Spleen (tissue), 11 donors: ENCODE data around the gene NUP210L. TPM values are rescaled to one million over a fixed set of nuclear protein-coding genes. Genes with fewer than 3 reads are reported as not detected.

Experiments
- DNase-seq: peaks from one replicate; pipeline ENCODE4 v3.0.0-alpha.2; 2020
- H3K27ac ChIP-seq, 8 donors: fragments of 200-600 bp; sonication (generic) in 7 of 8; 1 replicate in 4 of 8; 2 replicates in 4 of 8; pipeline versions ENCODE4 v1.5.0 to v1.8.0; 2016 to 2021; ENCODE audit warnings: inconsistent platforms in 4 of 8, mild to moderate bottlenecking in 4 of 8, moderate library complexity in 1 of 8
- H3K27me3 ChIP-seq, 7 donors: fragments of 200-600 bp; sonication (generic) in 6 of 7; replicated peaks in 1 of 7; 1 replicate in 4 of 7; 2 replicates in 3 of 7; pipeline versions ENCODE4 v1.5.0 to v1.8.0; 2016 to 2021; ENCODE audit warnings: inconsistent platforms in 3 of 7, mild to moderate bottlenecking in 1 of 7
- H3K36me3 ChIP-seq, 6 donors: fragments of 200-600 bp; sonication (generic) in 5 of 6; 1 replicate in 4 of 6; 2 replicates in 2 of 6; pipeline versions ENCODE4 v1.5.0 to v1.8.0; 2016 to 2021; ENCODE audit warnings: inconsistent platforms in 2 of 6
- H3K4me1 ChIP-seq, 6 donors: fragments of 200-600 bp; sonication (generic) in 5 of 6; 1 replicate in 3 of 6; 2 replicates in 3 of 6; pipeline versions ENCODE4 v1.5.0 to v1.8.0; 2016 to 2021; ENCODE audit warnings: inconsistent platforms in 3 of 6
- H3K4me3 ChIP-seq, 8 donors: fragments of 200-600 bp; sonication (generic) in 7 of 8; 1 replicate in 4 of 8; 2 replicates in 4 of 8; pipeline versions ENCODE4 v1.5.0 to v1.8.0; 2016 to 2021; ENCODE audit warnings: inconsistent platforms in 4 of 8, mild to moderate bottlenecking in 4 of 8, moderate library complexity in 2 of 8
- H3K9me3 ChIP-seq, 8 donors: fragments of 200-600 bp; sonication (generic) in 7 of 8; 1 replicate in 4 of 8; 2 replicates in 4 of 8; pipeline versions ENCODE4 v1.5.0 to v1.8.0; 2016 to 2021; ENCODE audit warnings: inconsistent platforms in 4 of 8
- CTCF ChIP-seq, 11 experiments: fragments of 200-600 bp in 7 of 11; fragments of 450-650 bp in 4 of 11; sonication (generic) in 4 of 11; IDR thresholded peaks in 8 of 11; conservative IDR thresholded peaks in 3 of 11; 1 replicate in 7 of 11; 2 replicates in 4 of 11; pipeline versions ENCODE4 v1.4.0 to v1.8.0; 2016 to 2021; ENCODE audit warnings: antibody characterized with exemption in 11 of 11, inconsistent platforms in 4 of 11, mild to moderate bottlenecking in 1 of 11
- POLR2A ChIP-seq, 3 donors: fragments of 450-650 bp; IDR thresholded peaks; one replicate each; pipeline ENCODE4 v1.5.1; 2017; ENCODE audit warnings: antibody characterized with exemption in 3 of 3, mild to moderate bottlenecking in 1 of 3
- POLR2AphosphoS5 ChIP-seq, 3 donors: sonication (generic); formaldehyde crosslinking; IDR thresholded peaks; one replicate each; pipeline ENCODE4 v1.5.1; 2017; ENCODE audit warnings: antibody characterized with exemption in 3 of 3
- WGBS, 5 donors: extraction: QIAGEN DNeasy Blood & Tissue Kit in 3 of 5; methylation state at CpG; one replicate each; pipeline versions ENCODE4 v1.1.5 to v1.1.7; 2013 to 2018; 5-methylcytosine and 5-hydroxymethylcytosine counted together
- intact Hi-C: fragments of 100-400 bp; cut with DNase I; formaldehyde crosslinking; loops from one replicate; pipeline ENCODE4 v1.15.0; 2023; ENCODE audit warnings: low total_unique reads
- polyA plus RNA-seq, 3 donors: library from polyadenylated mRNA; stranded (reverse); fragments of 200-250 nt; gene quantifications; one replicate each; pipeline ENCODE4 v1.2.1, GENCODE V29; 2013
- total RNA-seq, 7 donors: library from RNA; depleted of rRNA in 3 of 7; stranded (reverse); fragments of >200 nt in 3 of 7; fragmentation: NEBNext Ultra II Directional in 4 of 7; extraction: Animal tissue kit (Norgen Biotek cat#: 25700) in 4 of 7; gene quantifications; one replicate each; pipeline versions ENCODE4 v1.1.0 to v1.2.1, GENCODE V29; 2016 to 2021
- donor health status: healthy with polysubstance abuse.
- donor health status: DM: no; HTN: no; CAD: no; lungs with moderate emphysema.
- donor health status: DM: no; HTN: no; CAD: no.
- donor health status: Bipolar disorder and iron deficiency.
- donor health status: healthy.
- donor health status: DM: no; HTN: no; CAD: no.
- donor health status: DM: yes; HTN: yes; CAD: no.

NUP210L gene
- total and polyA plus RNA-seq, 10 donors, result 0.02 to 0.34 (median 0.09) TPM; not detected in 4

- WGBS, 5 donors, result 61 to 90% (median 83%) methylated on average over 1 to 2 of the region's 2 CpGs
Measured at GRCh38 chr1:153968972-153969371, 185.9 kb downstream of the NUP210L start.

GRCh38 chr1:153968408-153968807 lies 186.5 kb downstream of the NUP210L start:
- Histone ChIP-seq H3K27ac (peak overlapping the region in 6 of 8 donors; percentile 9 to 98 (median 96)), H3K36me3 (peaks cover 0 to 13% (median 6%) of the 10 kb centered on the region in 6 donors), H3K4me1 (peaks cover 31 to 71% (median 51%) of the 10 kb centered on the region in 6 donors), H3K4me3 (peak overlapping the region in 6 of 8 donors; percentile 62 to 83 (median 69)), H3K27me3 (no peaks in the 10 kb centered on the region), H3K9me3 (no peaks in the 10 kb centered on the region)
- WGBS, 5 donors, result 18 to 28% (median 19%) methylated on average over 13 of the region's 13 CpGs
- intact Hi-C loops, result no loop called here
- no peak for TF ChIP-seq POLR2A (IDR thresholded peaks at IDR 0.05)
- TF ChIP-seq CTCF (IDR thresholded peaks at IDR 0.05 in 8 of 11, conservative IDR thresholded peaks at IDR 0.05 in 3 of 11), result no peak
- TF ChIP-seq POLR2AphosphoS5 (IDR thresholded peaks at IDR 0.05), result no peak
- DNase-seq, result peak; percentile 79

More at GRCh38 chr1:153968972-153969371, 185.9 kb downstream of the NUP210L start:
- DNase-seq, result peak; percentile 52
- peak overlapping the region in 2 of 8 donors; percentile 65 to 83 for H3K4me3 ChIP-seq
- H3K9me3 ChIP-seq, result no peaks in the 10 kb centered on the region
- H3K4me1 ChIP-seq, result peaks cover 31 to 71% (median 49%) of the 10 kb centered on the region in 6 donors
- no peak for TF ChIP-seq POLR2A (IDR thresholded peaks at IDR 0.05)
- TF ChIP-seq POLR2AphosphoS5 (IDR thresholded peaks at IDR 0.05), result no peak
- TF ChIP-seq CTCF (IDR thresholded peaks at IDR 0.05 in 8 of 11, conservative IDR thresholded peaks at IDR 0.05 in 3 of 11), result no peak
- peak overlapping the region in 5 of 8 donors; percentile 9 to 98 (median 96) for H3K27ac ChIP-seq
- intact Hi-C loops, result no loop called here
- peaks cover 0 to 19% (median 12%) of the 10 kb centered on the region in 6 donors for H3K36me3 ChIP-seq
- H3K27me3 ChIP-seq, result no peaks in the 10 kb centered on the region

GRCh38 chr1:153968000-153968363 lies 186.9 kb downstream of the NUP210L start:
- 0 to 4% (median 2%) methylated on average over 8 of the region's 8 CpGs for WGBS, 5 donors
- H3K27ac ChIP-seq, result peak overlapping the region; percentile 95 to 98 (median 96)

More at GRCh38 chr1:153968000-153968363, 186.9 kb downstream of the NUP210L start:
- Histone ChIP-seq H3K4me3 (peak overlapping the region; percentile 62 to 83 (median 69)), H3K4me1 (peaks cover 31 to 73% (median 50%) of the 10 kb centered on the region in 6 donors), H3K9me3 (no peaks in the 10 kb centered on the region), H3K27me3 (no peaks in the 10 kb centered on the region), H3K36me3 (peaks cover 0 to 9% (median 2%) of the 10 kb centered on the region in 6 donors)
- intact Hi-C loops, result no loop called here
- DNase-seq, result peak; percentile 86
- TF ChIP-seq POLR2AphosphoS5 (IDR thresholded peaks at IDR 0.05), result no peak
- TF ChIP-seq CTCF (IDR thresholded peaks at IDR 0.05 in 8 of 11, conservative IDR thresholded peaks at IDR 0.05 in 3 of 11), result no peak
- no peak for TF ChIP-seq POLR2A (IDR thresholded peaks at IDR 0.05)
